Hindlimb muscle (tissue), 1 donor: ENCODE measurements around the gene PBX1. TPM values are rescaled to one million over a fixed set of nuclear protein-coding genes. Genes with fewer than 3 reads are reported as not detected.

Source experiments
- DNase-seq: peaks from one replicate; pipeline ENCODE4 v3.0.0-alpha.2; 2013
- polyA plus RNA-seq: library from polyadenylated mRNA; unstranded; fragments of 120-200 nt; gene quantifications from one replicate; pipeline ENCODE4 v1.2.1, GENCODE V29; 2013; ENCODE audit not compliant: insufficient read length

Gene PBX1
- polyA plus RNA-seq, 1 donor = 55.4 TPM

DNA sequence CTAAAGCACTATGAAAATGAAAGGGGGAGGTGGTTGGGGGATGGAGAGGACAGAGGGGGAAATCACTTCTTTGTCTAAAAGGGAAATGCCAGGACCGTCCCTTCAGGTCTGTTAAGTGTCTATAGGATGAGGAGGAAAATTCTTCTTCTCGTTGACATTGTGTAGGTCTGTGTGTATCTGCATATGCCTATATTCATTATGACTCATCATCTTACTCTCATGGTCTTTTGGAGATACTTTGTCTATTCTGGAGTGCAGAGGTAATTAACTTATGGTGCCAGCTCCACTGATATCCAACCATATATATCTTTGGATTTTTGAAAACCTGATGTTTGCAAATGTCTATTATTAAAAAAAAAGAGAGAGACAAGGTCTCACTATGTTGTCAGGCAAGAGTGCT, 143.7 kb downstream of the PBX1 start:
- DNase-seq = no peak

DNA sequence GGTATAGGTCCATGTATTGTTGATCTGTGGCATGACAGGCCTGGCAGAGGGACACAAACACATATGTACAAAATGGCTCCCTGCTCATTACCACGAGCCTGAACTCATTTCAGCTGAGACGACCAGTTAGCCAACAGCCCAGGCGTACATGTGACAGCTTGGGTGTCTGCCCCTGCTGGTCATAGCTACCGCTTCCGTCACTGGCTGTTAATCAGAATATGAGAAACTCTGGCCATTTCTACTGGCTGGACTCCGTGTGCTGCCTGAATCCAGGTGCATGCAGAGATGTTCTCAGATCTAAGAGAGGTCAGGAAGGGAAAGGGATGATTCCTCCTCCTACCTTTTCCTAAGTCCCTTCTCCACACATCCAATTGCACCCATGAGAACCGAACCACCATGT, 144.5 kb downstream of the PBX1 start:
- DNase-seq = no peak

DNA sequence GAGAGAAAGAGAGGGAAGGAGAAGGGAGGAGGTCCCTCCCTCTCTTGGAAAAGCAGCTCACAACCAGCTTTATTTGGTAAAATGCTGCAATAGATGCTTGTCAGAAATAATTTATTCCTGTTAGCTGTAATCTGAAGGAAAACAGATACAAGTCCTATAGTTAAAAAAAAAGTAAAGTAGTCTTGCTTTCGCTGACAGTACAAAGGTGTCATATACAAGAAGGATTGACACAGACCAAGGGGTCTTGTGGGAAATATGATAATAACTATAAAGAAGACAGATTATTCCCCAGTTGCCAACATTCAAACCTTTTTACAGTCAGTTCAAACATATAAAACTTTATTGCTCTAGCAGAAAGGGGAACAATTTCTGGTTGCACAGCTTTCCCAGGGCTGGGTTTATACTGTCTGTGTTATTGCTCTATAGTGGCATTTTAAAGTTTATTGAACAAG, 145.0 kb downstream of the PBX1 start:
- DNase-seq = no peak

DNA sequence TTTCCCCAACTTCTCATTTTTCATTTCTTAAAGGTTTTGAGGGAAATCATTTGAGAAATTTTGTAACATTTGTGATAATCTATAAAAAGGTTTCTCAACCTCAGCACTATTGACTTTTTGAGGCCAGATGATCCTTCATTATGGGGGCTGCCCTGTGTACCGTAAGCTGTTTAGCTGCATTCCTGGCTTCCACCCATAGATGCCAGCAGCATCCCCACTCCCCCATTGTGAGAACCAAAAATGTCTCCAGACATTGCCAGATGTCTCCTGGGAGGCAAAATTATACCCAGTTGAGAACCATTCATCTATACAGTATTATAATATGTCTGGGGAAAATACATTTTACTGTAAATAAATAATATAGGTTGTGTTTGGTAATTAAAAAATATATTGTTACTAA, 146.0 kb downstream of the PBX1 start:
- no peak for DNase-seq

DNA sequence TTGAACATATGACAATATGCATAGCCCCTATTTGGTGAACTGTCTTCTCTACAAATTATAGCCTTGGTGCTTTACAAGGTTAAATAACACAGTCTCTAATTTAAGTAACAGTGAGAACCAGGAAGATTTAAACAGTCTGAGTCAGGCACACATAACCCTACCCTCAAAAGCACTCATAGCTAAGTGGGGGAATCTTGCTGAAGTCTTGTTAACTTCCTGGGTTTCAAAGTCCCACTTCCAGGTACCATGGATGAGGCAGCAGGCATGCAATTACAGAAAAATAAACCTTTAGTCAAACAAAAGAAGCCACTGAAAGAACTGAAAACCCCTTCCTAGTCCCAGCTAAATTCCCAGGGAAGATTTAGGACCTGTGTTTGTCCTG, 147.6 kb downstream of the PBX1 start:
- no peak for DNase-seq

DNA sequence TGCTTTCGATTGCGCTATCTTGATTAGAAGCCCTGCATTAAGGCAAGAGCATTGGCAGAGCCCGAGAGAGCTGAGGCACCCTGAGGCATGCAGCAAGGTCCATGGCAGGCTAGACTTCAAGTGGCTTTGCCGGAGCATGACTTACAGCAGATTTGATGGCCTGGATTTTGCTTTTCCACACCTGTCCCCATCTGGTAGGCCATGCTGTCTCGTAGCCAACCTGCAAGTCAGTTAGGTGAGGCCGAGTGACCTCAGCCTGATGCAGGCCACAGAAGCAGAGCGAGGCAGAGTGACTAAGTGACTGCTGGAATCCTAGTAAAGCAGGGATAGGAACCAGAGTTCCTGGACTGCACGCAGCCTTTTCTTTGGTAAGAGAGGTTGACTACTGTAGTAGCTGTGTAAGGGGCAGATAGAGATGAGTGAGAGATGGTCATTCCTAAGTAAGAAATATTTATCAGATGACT, 148.9 kb downstream of the PBX1 start:
- DNase-seq = no peak

DNA sequence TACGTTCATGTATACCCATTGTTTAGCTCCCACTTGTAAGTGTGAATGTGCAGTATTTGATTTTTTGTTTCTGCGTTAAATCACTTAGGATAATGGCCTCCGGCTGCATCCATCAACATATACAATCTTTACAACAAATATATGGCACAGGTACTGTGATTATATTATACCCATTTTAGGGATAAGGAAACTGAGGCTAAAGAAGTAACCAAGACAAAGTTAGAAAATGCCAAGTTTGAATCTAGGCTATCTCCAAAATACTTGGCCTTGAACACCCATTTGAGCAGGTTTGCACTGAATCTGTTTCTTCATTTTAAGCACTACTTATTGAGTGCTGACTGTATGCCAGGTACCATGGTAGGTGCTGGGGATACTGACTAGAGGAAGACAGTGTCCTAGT, 149.6 kb downstream of the PBX1 start:
- DNase-seq = no peak

DNA sequence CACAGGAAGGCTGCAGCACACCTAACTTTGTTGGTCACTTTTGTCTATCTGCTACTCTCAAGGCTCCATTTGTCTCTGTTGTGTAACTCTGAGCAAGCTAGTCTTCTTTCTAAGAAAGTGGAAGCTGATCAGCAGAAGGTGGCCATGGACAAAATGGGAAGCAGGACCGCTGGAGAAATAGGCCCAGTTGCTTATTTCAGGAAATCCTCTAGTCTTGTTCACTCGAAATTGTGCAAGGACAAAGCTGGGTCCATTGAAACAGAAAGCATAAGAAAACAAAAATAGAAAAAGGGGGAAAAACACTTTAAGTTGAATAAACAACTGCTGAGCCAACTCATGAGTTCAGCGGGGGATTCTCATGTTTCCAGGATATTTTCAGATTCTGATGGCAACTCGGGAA, 150.1 kb downstream of the PBX1 start:
- DNase-seq = no peak

DNA sequence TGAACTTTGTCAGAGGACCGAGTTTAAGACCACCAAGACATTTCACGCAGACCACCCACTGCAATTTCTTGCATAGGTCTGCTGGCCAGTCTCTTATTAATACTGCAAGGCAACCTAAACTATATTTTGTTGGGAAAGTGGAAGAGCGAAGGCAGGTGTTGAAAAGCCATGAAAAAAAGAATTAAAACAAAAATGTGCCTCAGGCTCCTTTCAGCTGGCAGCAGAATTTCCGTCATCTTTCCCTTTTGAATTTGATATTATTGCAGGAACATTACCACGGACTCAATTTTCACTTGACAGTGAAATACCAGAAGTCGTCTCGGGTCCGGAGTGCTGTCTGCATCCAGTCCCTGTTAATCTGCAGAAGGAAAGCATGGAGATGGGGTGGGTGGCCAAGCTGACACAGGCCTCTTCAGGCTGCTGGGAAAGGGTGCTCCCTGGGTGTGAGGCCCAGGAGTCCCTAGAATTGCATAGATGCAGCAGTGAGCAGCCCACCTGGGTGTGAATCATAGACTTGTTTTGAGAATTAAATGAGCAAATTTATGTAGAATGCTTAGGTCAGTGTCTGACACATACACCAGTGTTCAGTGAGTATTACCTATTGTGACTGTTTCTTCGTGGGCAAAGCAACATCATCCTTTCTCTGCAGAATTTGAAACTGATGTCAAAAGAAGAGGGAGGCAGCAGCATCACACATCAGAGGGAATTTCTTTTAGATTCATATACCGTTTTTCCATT, 150.7 kb downstream of the PBX1 start:
- no peak for DNase-seq

DNA sequence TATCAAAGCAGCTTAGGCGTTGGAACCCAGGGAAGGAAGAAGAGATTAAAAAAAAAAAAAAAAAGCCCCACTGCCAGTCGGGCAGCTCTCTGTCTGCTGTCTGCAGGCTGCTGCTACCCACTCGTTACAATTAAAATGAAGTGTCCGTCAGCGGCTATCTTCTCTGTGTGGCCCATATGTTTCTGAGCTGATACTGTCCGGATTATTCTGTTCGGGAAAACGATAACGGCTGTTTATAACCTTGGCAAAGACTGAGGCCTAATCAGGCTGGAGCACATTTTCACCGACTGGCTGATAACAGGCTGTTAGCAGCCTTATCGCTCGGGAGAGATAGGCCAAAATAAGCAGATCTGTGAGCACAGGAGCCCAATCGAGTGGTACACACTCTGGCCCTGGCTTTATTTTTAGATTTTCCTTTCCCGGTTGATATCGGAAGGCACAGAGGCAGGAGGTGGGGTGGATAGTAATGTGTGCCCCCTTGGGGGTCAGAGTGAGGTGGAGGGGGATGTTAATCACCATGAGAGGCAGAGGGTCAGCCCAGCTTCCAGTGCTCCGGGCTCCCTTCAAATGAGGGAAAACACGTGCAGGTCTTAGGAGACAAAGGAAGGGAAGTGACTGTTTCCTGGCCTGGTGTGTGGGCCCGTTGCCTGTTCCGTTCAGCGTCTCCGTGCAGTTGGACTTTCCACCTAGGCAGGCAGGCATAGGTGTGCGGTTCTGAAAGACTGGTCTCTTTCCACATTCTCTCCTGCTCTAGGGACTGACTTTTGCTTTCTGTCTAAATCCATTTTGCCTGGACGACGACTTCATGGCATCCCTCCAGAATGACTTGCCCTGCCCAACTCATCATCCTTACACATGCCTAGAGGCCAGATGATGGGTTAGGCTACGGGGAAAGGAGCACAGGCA, 153.4 kb downstream of the PBX1 start:
- no peak for DNase-seq

DNA sequence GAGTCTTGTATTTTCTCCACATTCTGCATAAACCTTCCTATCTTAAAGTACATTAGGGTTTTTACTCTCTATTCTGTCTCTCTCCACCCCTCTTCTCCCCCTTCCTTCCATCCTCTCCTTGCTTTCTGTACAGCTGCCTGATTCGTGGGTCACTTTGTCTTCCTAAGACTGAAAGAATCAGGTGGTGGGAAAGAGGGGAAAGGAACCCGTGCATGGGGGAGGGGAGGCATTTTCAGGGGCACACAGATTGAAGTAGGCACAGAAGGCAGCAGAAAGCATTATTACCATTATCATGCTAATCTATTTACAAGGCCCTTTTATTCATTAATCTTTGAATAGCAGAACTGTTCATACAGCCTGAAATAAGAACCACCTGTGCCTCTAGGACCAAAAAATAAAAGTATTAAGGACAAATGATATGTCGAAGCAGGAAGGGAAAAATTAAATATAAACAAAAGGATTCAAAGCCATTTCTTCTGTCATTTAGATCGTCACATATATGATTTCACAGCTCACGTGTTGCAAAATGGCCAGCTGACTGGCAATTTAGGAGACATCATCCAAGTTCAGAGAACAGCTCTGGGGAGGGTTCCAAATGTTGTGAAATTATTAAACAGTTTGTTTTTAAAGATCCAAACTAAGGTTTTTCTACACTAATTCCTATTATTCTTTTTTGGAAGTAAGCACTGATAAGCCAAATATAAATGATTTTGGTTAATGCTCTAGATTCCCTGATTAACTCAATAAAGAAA, 154.6 kb downstream of the PBX1 start:
- no peak for DNase-seq

DNA sequence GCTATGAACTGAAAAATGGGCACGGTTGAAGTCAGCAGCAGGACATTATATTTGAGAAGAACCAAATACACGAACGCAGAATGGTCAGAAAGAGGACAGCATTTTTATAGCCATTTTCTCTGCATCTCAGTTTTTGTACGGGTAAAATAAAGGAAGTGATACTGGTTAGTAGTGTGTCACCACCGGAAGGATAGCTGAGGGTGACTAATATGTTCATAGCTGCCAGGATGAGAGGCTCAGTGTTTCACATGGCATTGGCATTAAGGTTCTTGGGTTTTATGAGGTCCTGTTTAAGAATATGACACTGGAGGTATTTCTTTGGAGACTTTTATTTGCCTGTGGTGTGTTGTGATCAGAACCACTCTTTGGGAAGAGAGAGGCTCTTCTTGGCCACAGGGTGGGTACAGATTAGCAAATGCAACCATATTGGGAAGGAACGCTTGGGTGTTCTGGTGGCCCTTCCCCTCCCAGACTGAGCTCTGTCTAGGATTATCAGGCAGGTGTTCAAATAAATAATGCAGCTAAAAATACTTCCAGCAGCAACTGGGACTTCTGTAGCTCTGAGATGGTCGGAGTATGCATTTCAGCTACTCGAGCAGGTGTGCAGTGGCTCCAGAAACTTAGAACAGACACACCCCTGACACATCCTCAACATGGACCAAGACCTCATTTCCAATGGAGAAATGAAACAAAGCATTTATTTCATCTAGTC, 158.2 kb downstream of the PBX1 start:
- DNase-seq = no peak

DNA sequence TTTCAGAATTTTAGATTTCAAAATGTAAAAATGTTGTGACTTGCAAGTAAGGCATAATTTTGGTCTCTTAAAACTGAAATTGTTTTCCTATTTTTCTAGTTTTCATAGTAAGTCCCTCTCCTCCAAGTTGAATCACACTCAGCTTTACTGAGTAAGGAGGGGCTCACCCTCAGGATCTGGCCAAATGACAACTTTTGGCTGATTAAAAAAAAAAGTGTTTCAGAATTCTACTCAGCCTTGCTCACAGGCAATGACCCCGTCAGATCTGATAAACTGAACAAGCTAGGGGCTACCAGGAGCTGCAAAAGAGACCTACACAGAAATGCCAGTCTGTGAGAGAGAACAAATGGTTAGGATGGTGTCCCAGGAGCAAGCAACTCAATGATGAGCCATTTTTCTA, 159.8 kb downstream of the PBX1 start:
- no peak for DNase-seq

DNA sequence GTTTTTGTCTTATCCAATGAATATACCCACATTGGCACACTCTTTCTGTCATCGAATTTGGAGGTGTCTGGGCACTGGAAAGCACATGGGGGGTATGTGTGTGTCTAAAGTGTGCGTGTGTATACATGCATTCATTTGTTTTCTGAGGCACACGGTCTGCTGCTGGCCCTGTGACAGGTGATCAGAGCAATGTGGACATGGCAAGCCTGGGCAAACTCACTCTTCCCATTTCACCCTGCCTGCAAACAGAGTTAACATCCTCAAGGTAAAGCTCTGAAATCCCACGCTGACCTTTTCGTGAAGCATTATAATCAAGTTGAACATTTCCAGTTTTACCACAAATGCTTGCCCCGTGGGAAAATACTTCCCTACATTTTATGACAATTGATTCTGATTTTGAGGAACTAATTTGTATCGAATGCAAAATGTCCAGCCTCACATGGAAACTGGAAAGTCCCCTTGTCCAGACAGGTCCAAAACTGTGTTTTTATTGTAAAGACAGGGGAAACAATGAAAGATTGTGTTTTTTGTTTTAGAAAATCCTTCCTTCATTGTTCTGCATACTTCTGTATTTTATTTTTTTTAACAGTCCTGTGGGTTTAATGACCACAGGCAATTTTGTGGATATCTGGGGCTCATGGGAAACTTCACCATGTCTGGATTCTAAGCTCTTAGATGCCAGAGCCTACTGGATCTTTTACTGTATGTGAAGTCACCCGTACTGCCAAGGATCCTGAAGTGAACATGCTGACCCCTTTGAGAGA, 160.9 kb downstream of the PBX1 start:
- DNase-seq = no peak

DNA sequence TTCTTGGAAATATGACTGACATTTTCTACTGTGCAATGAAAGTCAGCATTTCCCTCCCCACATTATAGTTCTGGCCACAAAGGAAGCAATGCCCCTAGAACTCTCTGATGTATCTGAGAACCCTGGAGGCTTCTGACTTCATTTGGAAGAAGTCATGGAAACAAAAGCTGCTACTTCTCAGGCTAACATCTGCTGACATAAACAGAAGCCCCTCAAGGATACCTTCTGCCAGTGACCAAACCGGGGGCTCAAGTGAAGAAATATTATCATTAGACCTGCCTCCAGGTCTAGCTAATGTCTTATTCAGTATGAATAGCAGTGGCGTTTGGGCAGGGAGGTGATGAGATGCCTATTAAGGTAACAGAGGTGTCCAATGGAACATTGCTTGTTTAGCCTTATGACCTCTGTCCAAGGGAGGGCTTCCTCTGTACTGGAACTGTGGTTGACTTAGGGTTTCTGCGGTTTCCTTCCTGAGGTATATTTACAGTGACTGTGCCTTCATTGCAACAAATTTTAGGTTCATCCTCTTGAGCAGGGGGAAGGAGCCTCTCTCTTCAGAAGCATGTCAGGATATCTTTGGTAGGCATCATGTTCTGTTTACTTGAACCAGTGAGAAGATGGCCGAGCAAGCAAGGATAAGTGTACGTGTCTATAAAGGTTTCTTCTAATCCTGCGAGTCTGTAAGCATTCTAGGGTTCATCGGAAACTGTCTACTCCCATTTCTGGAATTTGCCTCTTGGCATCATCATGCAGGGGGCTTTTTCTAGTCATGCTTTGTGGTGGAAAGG, 161.7 kb downstream of the PBX1 start:
- no peak for DNase-seq

DNA sequence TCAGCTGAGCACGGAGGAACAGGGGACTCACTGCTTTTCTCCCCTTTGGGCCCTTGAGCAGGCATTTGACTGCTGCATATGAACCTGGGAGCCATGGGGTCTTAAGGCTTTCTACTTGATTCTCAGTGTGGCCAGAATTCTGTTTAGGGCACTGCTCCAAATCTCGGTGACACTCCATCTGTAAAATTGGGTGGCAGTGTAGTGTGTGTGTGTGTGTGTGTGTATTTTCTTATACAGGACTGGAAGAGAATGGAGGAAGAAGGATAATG, 162.2 kb downstream of the PBX1 start:
- no peak for DNase-seq

DNA sequence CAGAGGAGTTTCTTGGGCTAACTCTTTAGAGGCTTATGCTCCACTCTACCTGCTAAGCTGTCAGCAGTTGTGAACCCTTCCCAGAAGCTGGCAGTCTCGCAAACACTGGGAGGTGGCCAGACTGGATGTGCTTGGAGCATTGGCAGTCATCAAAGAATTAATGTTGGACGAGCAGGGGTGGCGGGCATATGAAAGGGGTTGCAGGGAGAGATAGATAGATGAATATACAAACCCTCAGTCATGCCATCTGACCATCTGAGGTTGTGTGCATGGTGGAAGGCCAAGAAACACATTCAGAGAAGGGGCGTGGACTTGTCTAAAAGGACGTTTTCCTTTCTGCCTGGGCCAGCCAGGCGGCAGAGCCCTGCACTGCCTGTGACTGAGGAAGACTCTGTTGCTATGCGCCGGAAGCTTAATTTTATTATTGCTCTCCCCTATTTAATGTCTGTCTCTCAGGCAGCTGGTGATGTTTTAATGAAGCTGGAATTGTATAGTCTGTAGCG, 164.4 kb downstream of the PBX1 start:
- no peak for DNase-seq

DNA sequence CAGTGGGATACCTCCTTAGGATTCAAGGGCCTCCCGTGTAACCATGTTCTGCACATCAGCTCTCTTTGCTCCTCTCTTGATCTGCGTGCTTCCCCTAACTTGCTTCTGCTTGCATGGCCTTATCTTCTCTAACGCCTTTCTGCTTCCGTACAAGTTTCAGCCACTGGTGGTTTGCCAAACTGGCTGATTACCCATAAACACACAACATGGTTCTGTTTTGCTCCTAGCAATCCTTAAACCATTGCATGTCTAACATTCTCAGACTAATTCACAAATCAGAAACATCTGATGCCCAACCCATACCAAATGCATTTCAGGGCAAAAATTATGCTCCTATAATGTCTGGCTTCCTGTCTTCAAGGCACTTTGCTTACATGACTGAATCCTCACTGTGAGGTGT, 166.4 kb downstream of the PBX1 start:
- DNase-seq = no peak

DNA sequence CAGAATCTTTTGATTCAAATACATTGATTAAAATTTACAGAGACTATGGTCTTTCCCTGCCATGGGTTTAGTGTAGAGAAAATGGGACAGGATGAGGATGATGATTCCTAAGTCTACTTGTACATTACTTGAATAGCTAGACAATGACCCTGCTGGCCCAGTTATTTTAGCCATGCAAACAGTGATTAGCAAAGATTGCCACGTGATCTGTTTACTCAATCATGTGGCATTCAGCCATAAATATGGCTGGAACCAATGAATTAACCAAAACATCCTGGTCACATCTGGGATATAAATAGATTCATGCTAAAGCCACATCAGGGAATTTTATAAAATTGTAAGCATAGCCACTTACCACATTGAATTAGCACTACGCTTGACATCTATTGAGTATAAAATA, 167.3 kb downstream of the PBX1 start:
- DNase-seq = no peak

DNA sequence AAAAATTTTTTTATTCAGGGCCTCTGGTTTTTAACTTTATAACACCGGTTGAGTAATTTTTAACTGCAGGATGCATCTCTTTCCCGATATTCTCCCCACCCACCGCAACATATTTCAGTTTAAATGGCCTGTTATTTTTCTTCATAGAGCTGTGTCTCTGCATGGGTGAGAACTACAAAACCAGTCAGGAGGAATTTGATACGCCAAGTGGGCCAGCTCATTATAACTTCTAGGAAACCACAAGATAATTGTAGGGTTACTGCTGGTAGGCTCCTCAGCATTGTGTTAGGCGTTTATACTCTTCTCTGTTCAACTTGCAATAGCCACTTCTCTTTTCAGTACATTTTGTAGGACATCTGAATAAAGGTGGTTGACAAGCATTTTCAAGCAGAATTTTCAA, 169.7 kb downstream of the PBX1 start:
- no peak for DNase-seq
